OCI-M1 (cell line): ENCODE results near the gene OR2A5.
"Not testable (repeated sequence)": the region's sequence is repeated elsewhere in the genome, so short reads cannot be mapped to it uniquely, and the experiment has no call there.

ENCODE experiments used
- DNase-seq: peaks from one replicate; lab custom pipeline; 2025; lab: John Stamatoyannopoulos, UW

OR2A5 gene, protein sequence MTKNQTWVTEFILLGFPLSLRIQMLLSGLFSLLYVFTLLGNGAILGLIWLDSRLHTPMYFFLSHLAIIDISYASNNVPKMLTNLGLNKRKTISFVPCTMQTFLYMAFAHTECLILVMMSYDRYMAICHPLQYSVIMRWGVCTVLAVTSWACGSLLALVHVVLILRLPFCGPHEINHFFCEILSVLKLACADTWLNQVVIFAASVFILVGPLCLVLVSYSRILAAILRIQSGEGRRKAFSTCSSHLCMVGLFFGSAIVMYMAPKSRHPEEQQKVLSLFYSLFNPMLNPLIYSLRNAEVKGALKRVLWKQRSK

DNA sequence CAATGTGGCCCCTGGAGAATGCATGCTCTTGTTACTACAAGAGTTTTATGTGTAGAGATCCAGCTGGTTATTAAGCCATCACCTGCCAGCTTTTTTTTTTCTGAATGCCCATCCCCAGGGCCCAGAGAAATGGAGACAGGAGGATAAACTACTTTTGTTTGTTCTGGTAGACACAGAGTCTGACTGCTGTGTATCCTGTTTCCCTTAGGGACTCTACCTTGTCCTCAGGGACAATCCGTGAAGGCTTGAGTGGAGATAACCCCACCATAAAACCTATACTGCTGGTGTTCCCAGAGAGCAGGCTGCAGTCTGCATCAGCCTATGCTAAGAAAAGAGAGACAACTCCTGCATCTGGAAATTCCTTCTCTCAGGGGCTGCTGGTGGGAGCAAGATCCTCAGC is at the start of gene OR2A5:
Gene OR2A5, plus strand, starts transcription at position 301 of the 400 bp plus-strand sequence. CDS start 1,454 bp downstream, outside the sequence.
- DNase-seq: no peak

DNA sequence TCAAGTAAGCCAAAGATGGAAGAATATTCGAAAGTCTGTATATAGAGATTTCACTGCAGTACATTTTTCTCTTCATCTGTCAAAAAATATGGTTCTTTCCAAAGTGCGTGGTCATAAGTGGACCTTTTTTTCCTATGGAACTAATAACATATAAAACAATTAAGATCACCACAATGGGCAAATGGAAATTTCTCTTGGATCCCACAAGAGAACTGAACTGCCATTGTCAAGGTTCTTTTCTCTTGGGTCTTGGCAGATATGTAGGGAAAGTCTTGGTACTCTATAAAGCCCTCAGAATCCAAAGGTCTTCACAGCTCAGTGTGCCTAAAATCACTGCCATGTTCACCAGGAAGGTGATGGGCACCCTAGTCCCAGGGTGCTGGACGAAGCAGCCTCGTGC is 48.7 kb upstream of the OR2A5 start, which contains the start of gene OR6B1:
Gene OR6B1, plus strand, starts transcription at position 301 of the 400 bp plus-strand sequence. CDS start 3,677 bp downstream, outside the sequence.
- DNase-seq: no peak

DNA sequence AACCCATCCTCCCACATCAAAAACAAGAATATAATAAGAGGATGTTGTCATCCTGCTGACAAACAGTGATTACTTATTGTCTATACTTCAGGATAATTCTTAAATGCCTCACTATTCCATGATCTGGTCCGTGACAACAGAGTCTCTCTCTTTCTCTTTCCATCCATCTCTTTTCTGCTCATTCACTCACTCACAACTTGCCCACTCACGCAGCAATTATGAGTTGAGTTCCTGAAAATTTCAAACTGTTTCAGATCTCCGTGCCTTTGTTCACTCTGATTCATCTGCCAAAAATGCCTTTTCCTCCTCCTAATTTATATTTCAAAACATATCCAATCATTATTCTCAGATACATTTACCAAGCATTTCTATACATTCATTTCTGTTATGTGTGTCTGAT is 47.2 kb upstream of the OR2A5 start:
- DNase-seq: no peak

DNA sequence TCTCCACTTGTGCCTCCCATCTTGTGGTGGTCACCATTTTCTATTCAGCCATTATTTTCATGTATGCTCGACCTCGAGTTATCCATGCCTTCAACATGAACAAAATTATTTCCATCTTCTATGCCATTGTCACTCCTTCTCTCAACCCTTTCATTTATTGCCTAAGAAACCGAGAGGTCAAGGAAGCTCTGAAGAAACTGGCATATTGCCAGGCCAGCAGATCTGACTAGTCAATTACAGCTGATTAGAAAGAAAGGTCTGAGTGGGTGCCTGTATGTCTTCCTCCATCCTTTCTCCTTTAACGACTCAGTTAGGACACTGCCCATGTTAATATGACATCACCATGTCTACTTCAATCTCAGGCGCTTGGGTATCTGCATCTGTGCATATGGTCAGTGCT is 44.0 kb upstream of the OR2A5 start:
- no peak for DNase-seq

DNA sequence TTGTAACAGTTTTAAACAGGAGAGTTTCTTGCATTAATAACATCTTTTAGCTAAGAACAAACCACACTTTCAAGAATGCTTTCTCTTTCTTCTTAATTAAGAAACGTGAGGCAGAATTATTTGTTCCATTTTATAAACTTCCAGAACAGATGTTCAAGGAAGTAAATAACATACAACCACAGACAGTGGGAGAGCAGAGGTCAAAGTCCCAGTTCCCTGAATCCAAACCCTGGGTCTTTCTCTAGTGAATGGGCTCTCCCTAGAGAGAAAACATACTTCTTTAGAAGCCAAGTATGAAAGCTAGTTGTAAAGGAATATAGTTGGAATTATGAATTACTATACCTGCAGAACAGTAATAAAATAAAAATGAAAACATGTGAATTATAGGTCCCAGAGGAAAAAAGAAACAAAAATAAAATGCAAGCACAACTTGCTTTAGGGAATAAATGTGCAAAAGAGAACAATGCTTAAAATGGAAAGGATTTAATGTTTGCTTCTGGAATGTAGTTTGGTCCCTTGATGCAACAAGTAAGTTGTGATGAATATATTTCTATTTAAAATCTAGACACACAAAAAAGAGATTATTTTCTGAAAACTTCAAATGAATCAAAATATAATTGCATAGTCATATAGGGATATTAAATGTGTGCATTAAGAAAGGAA is 42.6 kb upstream of the OR2A5 start:
- DNase-seq: no peak

DNA sequence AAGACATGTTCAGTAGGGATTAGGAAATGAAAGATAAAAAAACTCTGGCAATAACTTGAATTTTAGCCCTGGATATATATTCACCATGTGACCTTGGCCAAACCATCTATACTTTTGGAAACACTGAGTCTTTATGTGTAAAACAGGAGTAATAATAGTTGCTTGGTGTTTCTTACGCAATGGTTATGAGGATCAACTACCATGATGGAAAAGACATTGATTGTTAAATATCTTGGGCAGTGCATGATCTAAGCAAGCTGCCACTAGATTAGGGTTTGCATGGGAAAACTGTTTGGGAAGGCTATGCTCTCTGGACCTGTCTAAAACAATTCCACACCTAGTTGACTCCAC is 42.1 kb upstream of the OR2A5 start:
- DNase-seq: no peak

DNA sequence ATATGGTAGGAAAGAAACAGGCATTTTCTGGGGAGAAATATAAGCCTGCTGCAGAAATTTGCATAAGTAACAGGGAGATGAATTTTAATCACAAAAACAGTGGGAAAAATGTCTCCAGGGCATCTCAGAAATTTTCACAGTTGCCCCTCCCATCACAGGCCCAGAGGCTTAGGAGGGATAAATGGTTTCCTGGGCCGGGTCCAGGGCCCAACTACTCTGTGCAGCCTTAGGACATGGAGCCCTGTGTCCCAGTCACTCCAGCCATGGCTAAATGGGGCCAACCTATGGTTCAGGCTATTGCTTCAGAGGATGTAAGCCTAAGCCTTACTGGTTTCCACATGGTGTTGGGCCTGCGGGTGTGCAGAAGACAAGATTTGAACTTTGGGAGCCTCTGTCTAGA is 39.4 kb upstream of the OR2A5 start:
- DNase-seq: no peak

DNA sequence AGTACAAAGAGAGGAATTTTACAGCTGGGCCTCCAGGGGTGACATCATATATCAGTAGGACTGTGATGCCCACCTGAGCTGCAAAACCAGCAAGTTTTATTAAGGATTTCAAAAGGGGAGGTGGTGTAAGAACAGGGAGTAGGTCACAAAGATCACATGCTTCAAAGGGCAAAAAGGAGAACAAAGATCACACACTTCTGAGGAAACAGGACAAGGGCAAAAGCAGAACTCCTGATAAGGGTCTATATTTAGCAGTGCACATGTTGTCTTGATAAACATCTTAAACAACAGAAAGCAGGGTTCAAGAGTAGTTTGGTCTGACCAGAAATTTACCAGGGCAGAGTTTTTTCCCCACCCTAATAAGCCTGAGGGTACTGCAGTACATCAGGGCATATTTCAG is 38.7 kb upstream of the OR2A5 start:
- DNase-seq: peak; percentile 33

DNA sequence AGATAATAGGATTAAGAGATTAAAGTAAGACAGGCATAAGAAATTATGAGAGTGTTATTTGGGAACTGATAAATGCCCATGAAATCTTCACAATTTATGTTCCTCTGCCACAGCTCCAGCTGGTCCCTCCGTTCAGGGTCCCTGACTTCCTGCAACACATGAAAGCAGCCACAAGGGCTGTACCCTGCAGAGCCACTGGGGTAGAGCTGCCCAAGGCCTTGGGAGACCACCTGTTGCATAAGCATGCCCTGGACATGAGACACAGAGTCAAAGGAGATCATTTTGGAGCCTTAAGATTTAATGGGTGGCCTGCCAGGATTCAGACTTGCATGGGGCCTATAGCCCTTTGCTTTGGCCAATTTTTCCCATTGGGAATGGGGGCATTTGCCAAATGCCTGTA is 37.9 kb upstream of the OR2A5 start:
- not testable (repeated sequence) for DNase-seq

DNA sequence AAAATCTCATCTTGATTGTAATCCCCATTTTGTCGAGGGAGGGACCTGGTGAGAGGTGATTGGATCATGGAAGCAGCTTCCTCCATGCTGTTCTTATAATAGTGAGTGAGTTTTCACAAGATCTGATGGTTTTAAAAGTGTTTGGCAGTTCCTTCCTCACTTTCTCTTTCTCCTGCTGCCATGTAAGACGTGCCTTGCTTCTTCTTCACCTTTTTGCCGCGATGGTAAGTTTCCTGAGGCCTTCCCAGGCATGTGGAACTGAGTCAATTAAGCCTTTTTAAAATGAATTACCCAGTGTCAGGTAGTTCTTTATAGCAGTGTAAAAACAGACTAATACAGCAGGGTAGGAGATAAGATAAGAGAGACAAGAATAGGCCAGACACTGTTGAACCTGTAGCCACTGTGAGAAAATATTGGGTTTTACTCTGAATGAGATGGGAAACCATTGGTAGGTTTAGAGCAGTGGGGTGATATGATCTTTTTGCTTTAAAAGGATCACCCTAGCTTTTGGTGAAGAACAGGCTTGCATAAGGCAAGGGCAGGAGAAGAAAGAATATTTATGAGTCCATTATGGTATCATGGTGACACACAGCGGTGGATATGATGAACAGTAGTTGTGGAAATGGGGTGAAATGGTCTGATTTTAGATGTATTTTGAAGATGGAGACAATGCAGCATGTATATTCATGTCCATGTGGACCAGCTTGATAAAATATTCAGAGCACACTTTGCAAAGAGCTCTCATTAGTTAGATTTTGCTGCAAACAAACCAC is 37.1 kb upstream of the OR2A5 start:
- peak; percentile 34 for DNase-seq

DNA sequence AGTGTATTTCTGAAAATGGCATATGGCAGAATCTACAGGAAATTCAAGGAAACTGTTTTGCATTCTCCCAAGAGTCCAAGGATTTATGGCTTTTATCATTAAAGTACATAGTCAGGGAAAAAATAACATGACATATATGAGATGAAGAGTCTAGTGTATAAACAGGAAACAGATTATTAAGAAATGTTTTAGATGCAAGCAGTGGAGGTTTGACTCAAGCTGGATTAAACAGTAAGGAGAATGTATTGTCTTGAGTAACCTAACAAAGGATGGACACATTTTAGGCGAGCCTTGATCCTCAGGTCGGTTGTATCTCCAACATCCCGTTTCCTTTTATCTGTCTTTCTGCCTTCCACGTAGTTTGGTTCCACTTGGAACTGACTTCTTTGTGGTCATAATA is 30.7 kb upstream of the OR2A5 start:
- no peak for DNase-seq

DNA sequence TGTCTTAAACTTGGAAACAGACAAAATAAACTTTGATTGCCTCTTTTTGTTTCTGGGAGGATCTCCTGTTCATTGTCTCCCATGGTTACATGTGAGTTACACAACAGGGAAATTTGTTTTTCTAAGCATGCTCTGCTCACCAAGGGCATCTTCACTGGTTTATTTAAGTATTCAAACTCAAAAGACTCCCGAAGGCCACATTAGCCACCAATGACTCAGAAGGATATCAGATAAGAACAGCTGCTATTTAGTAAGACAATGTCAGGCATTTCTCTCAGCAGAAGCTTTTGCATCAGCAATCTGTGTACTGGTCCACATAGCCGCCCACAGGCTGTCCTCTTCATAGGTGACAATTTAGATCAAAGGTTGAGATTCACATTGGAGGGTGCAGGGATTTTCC is 29.3 kb upstream of the OR2A5 start:
- peak; percentile 48 for DNase-seq

DNA sequence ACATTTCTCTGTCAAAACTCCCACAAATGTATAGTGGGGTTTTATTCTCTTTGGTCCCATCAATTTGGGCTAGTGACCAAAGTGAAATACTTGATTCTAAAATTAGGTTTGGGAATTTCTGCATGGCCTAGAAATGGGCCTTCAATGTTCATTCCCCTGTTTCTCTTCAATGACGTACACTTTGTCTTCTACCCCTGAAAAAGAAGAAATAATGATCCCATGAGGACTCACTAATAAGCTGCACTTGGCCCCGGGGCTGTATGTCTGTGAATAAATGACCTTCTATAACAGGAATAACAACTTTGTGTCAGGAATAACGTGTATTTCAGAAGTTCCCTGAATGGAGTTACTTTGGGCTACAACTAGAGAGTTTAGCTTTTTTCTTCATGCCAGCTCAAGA is 28.4 kb upstream of the OR2A5 start:
- no peak for DNase-seq

DNA sequence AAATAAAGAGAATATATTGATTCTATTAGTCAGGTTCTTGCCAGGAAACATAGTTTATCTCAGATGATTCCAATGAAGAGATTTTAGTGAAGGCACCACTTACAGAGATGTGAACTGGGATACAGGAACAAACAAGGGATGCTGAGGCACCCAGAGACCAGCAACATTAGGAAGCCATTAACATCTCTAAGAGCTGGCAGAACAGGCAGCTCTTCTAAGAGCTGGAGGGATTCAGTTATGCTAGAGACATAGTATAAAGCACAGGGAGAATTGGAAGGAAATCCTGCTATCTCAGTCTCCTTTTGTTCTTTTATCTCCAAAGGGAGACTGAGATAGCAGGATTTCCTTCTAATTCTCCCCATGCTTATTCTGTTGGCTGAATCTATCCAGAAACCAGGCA is 26.6 kb upstream of the OR2A5 start:
- no peak for DNase-seq

DNA sequence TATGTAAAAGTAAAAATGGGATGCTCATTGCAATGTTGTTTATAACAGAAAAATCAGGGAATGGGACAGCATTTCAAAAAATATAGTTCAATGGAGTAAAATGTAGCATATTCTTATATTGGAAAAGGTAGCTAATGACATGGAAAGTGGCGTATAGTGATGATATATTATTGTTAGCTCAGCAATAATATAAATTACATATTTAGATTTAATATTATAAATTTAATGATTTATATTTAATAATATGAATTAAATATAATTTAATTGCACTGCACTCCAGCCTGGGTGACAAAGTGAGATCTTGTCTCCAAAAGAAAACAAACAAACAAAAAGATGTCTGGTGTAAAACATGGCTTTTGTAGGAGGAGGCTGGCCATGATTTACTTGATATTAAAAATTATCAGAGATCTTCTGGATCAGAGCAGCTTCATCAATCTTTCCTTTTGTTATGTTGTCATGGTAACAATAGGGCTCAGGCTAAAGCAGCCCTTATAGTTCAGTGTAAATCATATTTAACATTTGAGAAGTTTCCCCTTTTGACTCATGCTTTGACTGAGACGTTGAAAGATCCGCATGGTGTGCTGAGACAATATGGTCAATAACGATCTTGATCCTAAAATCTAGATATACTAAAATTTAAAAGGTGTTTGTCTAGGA is 25.4 kb upstream of the OR2A5 start:
- DNase-seq: no peak

DNA sequence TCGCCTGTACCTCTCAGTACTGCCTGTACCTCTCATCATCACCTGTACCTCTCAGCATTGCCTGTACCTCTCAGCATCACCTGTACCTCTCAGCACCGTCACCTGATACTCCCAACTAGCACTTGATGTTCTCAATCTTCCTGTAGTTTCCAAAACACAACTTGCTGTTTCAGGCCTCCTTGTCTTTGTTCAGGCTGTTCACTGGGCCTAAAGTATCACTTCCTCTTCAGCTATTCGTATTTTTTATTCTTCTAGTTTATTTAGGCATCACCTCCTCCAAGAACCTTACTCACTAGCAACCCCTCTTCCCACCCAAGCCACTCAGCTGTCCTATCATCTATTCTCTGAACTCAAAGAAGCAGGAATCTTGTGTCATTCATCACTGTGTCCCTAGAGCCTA is 24.5 kb upstream of the OR2A5 start:
- no peak for DNase-seq

DNA sequence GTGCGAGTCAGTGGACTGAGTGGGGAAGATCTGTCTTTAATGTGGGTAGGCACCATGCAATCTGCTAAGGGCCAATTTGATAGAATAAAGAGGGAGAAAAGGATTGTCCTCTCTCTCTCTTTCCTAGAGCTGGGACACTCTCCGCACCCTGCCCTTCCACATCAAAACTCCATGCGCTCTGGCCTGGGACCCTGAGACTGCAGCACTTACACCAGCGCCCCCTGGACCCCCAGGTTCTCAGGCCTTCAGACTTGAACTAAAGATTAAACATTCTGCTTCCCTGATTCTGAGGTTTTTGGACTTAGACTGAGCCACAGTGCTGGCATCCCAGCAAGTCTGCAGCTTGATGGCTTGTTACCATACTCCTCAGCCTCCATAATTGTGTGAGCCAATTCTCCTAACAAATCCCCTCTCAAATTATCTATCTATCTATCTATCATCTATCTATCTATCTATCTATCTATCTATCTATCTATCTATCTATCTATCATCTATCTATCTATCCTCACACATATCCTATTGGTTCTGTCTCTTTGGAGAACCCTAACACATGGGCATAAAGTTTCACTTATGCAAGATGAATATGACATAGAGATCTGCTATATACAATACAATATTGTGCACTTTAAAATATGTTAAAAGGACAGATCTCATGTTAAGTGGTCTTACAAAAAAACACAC is 22.4 kb upstream of the OR2A5 start:
- DNase-seq: no peak

DNA sequence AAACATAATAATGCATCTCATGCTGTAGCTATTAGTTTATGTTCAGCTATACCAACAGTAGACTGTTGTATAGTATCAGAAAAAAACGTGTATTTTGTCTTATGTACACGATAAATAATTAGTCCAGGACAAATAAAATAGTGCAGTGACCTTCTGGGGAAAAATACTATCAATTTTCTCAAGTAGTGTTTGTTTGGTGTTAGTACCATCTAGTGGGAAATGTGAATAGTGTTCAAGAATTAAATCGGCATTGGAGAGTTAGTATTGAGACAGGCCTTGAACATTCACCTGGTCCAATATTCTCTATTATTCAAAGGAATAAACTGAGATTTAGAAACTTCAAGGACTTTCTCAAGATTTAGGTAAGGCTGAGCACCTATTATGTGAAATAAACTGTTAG is 21.7 kb upstream of the OR2A5 start:
- peak; percentile 43 for DNase-seq

DNA sequence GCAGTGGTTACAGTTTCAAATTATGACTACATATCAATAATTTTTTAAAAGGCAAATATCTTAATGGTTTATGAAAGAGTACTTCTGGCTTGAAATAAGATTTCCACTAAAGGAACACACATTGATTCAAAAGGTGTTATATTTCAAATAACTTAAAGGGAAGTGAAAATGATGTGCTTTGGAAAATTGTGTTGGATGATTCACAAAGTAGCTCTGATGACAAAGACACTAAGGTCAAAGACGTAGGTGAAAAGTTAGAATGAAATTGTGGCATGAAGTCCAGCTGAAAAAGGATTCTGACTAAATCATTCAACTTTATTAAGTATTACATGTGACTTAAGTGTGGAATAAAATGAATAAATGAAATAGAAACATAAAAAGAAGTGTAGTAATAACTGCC is 20.8 kb upstream of the OR2A5 start:
- DNase-seq: no peak

DNA sequence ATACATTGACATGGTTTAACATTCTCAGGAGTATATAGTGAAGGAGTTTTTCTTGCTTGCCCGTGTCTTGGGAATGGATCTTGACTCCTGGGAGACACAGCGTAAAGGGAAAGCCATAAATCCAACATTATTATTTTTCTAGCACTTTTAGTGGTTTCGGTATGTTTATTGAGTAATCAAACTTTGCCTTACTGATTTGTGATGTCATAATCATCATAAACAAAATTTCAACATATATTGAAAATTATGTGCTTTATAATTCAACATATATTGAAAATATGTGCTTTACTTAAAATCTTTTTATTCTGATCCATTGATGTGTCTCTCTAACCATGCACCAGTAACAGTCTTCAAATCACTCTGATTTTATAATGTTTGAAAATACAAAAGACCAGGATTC is 20.2 kb upstream of the OR2A5 start:
- DNase-seq: no peak

DNA sequence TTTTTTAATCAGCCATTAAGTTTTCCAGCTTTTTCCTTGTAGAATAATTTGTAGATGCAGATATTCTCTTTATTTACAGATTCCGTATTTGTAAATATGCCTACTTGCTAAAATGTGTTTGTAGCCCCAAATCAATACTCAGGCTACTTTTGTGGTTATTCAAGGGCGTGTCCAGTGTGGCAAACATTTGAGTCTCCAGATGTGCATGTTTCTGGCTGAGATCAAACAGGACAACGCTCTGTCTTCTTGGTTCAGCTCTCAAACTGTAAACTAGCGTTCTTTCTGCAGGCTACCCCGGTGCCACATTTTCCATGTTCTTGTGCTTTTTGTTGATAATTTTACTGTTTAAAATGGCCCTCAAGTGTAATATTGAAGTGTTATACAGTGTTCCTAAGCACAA is 16.2 kb upstream of the OR2A5 start:
- no peak for DNase-seq
